Vagina (tissue), 2 donors: ENCODE data around the gene SCGB1D1. TPM values are rescaled to one million over a fixed set of nuclear protein-coding genes. Genes with fewer than 3 reads are reported as not detected.
"Not testable (repeated sequence)": the region's sequence is repeated elsewhere in the genome, so short reads cannot be mapped to it uniquely, and the experiment has no call there.

Experiments used
- DNase-seq, 2 donors: peaks; one replicate each; pipeline ENCODE4 v3.0.0-alpha.2; 2017; ENCODE audit errors: extremely low spot score in 2 of 2
- H3K27ac ChIP-seq: fragments of 200-600 bp; sonication (generic); one replicate; pipeline ENCODE4 v1.5.1; 2019
- H3K27me3 ChIP-seq: fragments of 200-600 bp; sonication (generic); one replicate; pipeline ENCODE4 v1.5.1; 2019
- H3K36me3 ChIP-seq, 2 donors: fragments of 200-600 bp; sonication (generic); one replicate each; pipeline ENCODE4 v1.5.1; 2017 to 2019
- H3K4me1 ChIP-seq: fragments of 200-600 bp; sonication (generic); one replicate; pipeline ENCODE4 v1.5.1; 2019
- H3K4me3 ChIP-seq, 2 donors: fragments of 200-600 bp; sonication (generic); 1 replicate in 1 of 2; 2 replicates in 1 of 2; pipeline ENCODE4 v1.5.1; 2016 to 2019
- H3K9me3 ChIP-seq: fragments of 200-600 bp; sonication (generic); one replicate; pipeline ENCODE4 v1.5.1; 2019
- CTCF ChIP-seq, 3 experiments: fragments of 450-650 bp in 2 of 3; fragments of 200-600 bp in 1 of 3; sonication (generic) in 1 of 3; IDR thresholded peaks; one replicate each; pipeline ENCODE4 v1.5.1; 2017 to 2019; ENCODE audit warnings: antibody characterized with exemption in 3 of 3, mild to moderate bottlenecking in 2 of 3, moderate library complexity in 2 of 3
- POLR2A ChIP-seq, 2 donors: fragments of 450-650 bp; IDR thresholded peaks; one replicate each; pipeline ENCODE4 v1.6.1; 2017; ENCODE audit warnings: antibody characterized with exemption in 2 of 2, mild to moderate bottlenecking in 2 of 2, moderate library complexity in 2 of 2
- POLR2AphosphoS5 ChIP-seq, 2 donors: sonication (generic); formaldehyde crosslinking; IDR thresholded peaks; one replicate each; pipeline ENCODE4 v1.9.0; 2017; ENCODE audit warnings: antibody characterized with exemption in 2 of 2, mild to moderate bottlenecking in 2 of 2, low read depth in 1 of 2; ENCODE audit not compliant: insufficient read depth in 1 of 2
- intact Hi-C: fragments of 100-400 bp; cut with DNase I; formaldehyde crosslinking; loops from one replicate; pipeline ENCODE4 v1.15.1; 2023
- total RNA-seq: library from RNA; depleted of rRNA; stranded (reverse); fragments of >200 nt; gene quantifications from one replicate; pipeline ENCODE4 v1.2.3, GENCODE V29; 2016

SCGB1D1 gene
- total RNA-seq, 1 donor from 2014 or later: not detected

- no peaks in the 10 kb centered on the region for H3K27me3 ChIP-seq
- TF ChIP-seq POLR2A (IDR thresholded peaks at IDR 0.05): no peak
- TF ChIP-seq CTCF (IDR thresholded peaks at IDR 0.05): no peak
- no peak for TF ChIP-seq POLR2AphosphoS5 (IDR thresholded peaks at IDR 0.05; ENCODE audit: insufficient read depth in 1 of 2, low read depth in 1 of 2)
- intact Hi-C loops: no loop called here
- no peaks in the 10 kb centered on the region for H3K36me3 ChIP-seq
- H3K4me3 ChIP-seq: no peak overlapping the region
- H3K4me1 ChIP-seq: no peaks in the 10 kb centered on the region
- H3K27ac ChIP-seq: no peak overlapping the region
- H3K9me3 ChIP-seq: no peaks in the 10 kb centered on the region
- DNase-seq: no peak
Observed at GRCh38 chr11:62201376-62201775, 11.4 kb downstream of the SCGB1D1 start.

DNA sequence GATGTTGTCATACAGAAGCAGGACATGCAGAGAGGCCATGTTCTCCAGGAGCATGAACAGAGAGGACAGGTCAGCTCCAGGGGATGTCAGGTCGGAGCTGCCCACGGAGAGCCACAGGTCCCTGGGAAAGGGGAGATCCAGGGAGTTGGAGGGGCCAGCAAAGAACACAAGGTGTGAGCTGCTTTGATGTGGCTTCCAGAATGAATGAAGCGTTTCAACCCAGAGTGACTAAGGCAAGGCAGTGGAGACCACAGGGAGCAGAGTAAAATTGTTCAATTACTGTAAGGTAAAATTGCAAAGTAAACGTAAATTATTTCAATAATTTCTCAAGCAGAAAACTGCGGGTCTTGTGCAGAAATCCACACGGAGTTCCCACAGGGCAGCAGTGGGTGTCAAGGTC lies 12.9 kb downstream of the SCGB1D1 start:
- TF ChIP-seq CTCF (IDR thresholded peaks at IDR 0.05) (no peak), POLR2A (IDR thresholded peaks at IDR 0.05) (no peak), POLR2AphosphoS5 (IDR thresholded peaks at IDR 0.05; ENCODE audit: insufficient read depth in 1 of 2, low read depth in 1 of 2) (no peak)
- H3K4me1 ChIP-seq: no peaks in the 10 kb centered on the region
- no peaks in the 10 kb centered on the region for H3K27me3 ChIP-seq
- H3K9me3 ChIP-seq: no peaks in the 10 kb centered on the region
- intact Hi-C loops: no loop called here
- no peak overlapping the region for H3K27ac ChIP-seq
- H3K36me3 ChIP-seq: no peaks in the 10 kb centered on the region
- H3K4me3 ChIP-seq: no peak overlapping the region
- DNase-seq: no peak

- no peaks in the 10 kb centered on the region for H3K27me3 ChIP-seq
- no peak for TF ChIP-seq CTCF (IDR thresholded peaks at IDR 0.05)
- no peak for TF ChIP-seq POLR2A (IDR thresholded peaks at IDR 0.05)
- no peak for TF ChIP-seq POLR2AphosphoS5 (IDR thresholded peaks at IDR 0.05; ENCODE audit: insufficient read depth in 1 of 2, low read depth in 1 of 2)
- no peaks in the 10 kb centered on the region for H3K36me3 ChIP-seq
- no peak overlapping the region for H3K4me3 ChIP-seq
- intact Hi-C loops: no loop called here
- no peaks in the 10 kb centered on the region for H3K4me1 ChIP-seq
- H3K27ac ChIP-seq: no peak overlapping the region
- H3K9me3 ChIP-seq: no peaks in the 10 kb centered on the region
- no peak for DNase-seq
Observed at GRCh38 chr11:62204430-62204829, 14.4 kb downstream of the SCGB1D1 start.

DNA sequence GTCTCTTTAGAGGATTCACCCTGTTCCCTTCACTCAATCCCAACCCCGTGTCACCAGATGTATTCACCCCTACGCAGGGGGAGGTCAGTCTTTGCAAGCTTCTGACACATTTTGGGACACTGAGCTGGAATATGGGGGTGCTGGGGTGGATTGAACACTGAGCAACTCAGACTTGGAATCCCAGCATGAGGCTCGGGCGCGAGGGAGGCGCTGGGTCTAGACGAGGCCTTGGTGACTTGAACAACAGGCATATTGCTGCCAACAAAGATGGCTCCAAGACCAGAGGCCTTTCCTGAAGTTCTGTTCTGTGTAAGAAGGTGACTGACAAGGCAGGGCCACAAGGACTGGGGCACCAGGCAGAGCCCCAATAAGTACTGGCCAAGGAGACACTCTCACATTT lies 15.4 kb downstream of the SCGB1D1 start:
- Histone ChIP-seq H3K36me3 (no peaks in the 10 kb centered on the region), H3K4me3 (no peak overlapping the region), H3K27me3 (no peaks in the 10 kb centered on the region), H3K4me1 (no peaks in the 10 kb centered on the region), H3K9me3 (no peaks in the 10 kb centered on the region), H3K27ac (no peak overlapping the region)
- TF ChIP-seq POLR2A (IDR thresholded peaks at IDR 0.05) (no peak), CTCF (IDR thresholded peaks at IDR 0.05) (no peak), POLR2AphosphoS5 (IDR thresholded peaks at IDR 0.05; ENCODE audit: insufficient read depth in 1 of 2, low read depth in 1 of 2) (no peak)
- no peak for DNase-seq
- intact Hi-C loops: no loop called here

DNA sequence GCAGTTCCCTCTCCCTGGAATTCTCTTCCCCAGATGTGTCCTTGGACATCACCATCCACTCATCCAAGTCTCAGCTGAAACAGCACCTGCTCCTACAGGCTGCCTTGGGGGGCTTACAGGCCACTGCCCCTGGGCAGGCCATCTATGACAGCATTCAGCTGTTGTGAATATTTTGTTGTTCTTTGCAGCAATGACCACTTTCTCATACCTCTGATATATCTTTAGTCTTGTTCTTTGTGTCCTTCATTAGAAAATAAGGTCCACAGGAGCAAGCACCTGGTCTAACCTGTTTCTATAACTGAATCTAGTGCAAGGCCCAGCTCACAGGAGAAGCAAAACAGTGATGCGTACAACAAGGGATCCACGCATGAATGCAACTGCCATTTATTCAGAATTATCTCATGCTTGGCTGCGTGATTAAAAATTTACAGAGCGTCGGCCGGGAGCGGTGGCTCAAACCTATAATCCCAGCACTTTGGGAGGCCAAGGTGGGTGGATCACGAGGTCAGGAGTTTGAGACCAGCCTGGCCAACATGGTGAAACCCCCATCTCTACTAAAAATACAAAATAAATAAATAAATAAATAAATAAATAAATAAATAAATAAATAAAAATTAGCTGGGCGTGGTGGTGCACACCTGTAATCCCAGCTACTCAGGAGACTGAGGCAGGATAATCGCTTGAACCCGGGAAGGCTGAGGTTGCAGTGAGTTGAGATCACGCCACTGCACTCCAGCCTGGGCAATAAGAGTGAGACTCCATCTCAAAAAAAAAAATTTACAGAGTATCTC lies 16.5 kb downstream of the SCGB1D1 start:
- DNase-seq, H3K4me3 ChIP-seq, H3K9me3 ChIP-seq, H3K36me3 ChIP-seq, H3K27ac ChIP-seq, H3K4me1 ChIP-seq, H3K27me3 ChIP-seq, intact Hi-C loops: not testable (repeated sequence)
